ENCODE measurements around the gene FOXA3.
"Not testable (repeated sequence)": the region's sequence is repeated elsewhere in the genome, so short reads cannot be mapped to it uniquely, and the experiment has no call there.

The FOXA3 gene

GRCh38 chr19:45895519-45895972, 31.4 kb downstream of the FOXA3 start:
- DNase-seq, result no peak

- not testable (repeated sequence) for DNase-seq
Observed at GRCh38 chr19:45895983-45896599, 32.0 kb downstream of the FOXA3 start.

- no peak for DNase-seq
Observed at GRCh38 chr19:45897261-45897812, 33.2 kb downstream of the FOXA3 start.

- DNase-seq, result no peak
Observed at GRCh38 chr19:45899253-45899652, 35.1 kb downstream of the FOXA3 start.

- no peak for DNase-seq
Observed at GRCh38 chr19:45899919-45900589, 35.9 kb downstream of the FOXA3 start.

GRCh38 chr19:45900738-45901431, 36.8 kb downstream of the FOXA3 start:
- DNase-seq, result no peak

- peak; percentile 18 for DNase-seq
Observed at GRCh38 chr19:45901432-45901911, 37.3 kb downstream of the FOXA3 start.

- DNase-seq, result no peak
Observed at GRCh38 chr19:45901912-45902650, 38.0 kb downstream of the FOXA3 start, which contains the start of gene MYPOP. Gene MYPOP (minus strand): TSS chr19:45902613. CDS start chr19:45901773, 840 bp downstream.

GRCh38 chr19:45902651-45903625, 38.8 kb downstream of the FOXA3 start:
- peak; percentile 95 for DNase-seq

- no peak for DNase-seq
Observed at GRCh38 chr19:45905011-45905410, 40.9 kb downstream of the FOXA3 start.

- DNase-seq, result no peak
Observed at GRCh38 chr19:45906221-45906620, 42.1 kb downstream of the FOXA3 start.

- DNase-seq, result no peak
Observed at GRCh38 chr19:45908956-45909355, 44.8 kb downstream of the FOXA3 start.

GRCh38 chr19:45911291-45911690, 47.2 kb downstream of the FOXA3 start:
- no peak for DNase-seq

GRCh38 chr19:45913874-45914830, 50.0 kb downstream of the FOXA3 start, which contains the start of gene NANOS2:
Gene NANOS2 (minus strand): TSS chr19:45914778. CDS start chr19:45914693, 85 bp downstream.
- DNase-seq, result no peak

- DNase-seq, result no peak
Observed at GRCh38 chr19:45917421-45918091, 53.4 kb downstream of the FOXA3 start.

GRCh38 chr19:45918721-45919120, 54.6 kb downstream of the FOXA3 start:
- no peak for DNase-seq

- no peak for DNase-seq
Observed at GRCh38 chr19:45919678-45920077, 55.6 kb downstream of the FOXA3 start.

- no peak for DNase-seq
Observed at GRCh38 chr19:45920458-45920857, 56.3 kb downstream of the FOXA3 start.

GRCh38 chr19:45922281-45922680, 58.2 kb downstream of the FOXA3 start:
- no peak for DNase-seq
